HG03039 (cell line): ENCODE results near the gene KCNQ4.

Experiments used
- ATAC-seq: cut with Tn5 transposase; IDR thresholded peaks from one replicate; pipeline ENCODE4 v1.9.1; 2021; ENCODE audit warnings: mild to moderate bottlenecking, moderate library complexity; ENCODE audit not compliant: unreplicated experiment

Gene KCNQ4

GRCh38 chr1:40783001-40783905, at the start of gene KCNQ4:
Gene KCNQ4, plus strand, starts transcription at chr1:40783787. Its CDS starts 307 bp downstream, at chr1:40784094.
- no peak for ATAC-seq

- no peak for ATAC-seq
Observed at GRCh38 chr1:40734882-40735628, 48.5 kb upstream of the KCNQ4 start.

- ATAC-seq = no peak
Observed at GRCh38 chr1:40736085-40736531, 47.5 kb upstream of the KCNQ4 start.

GRCh38 chr1:40738831-40739230, 44.8 kb upstream of the KCNQ4 start:
- ATAC-seq = no peak

- ATAC-seq = no peak
Observed at GRCh38 chr1:40739455-40740008, 44.1 kb upstream of the KCNQ4 start.

GRCh38 chr1:40740039-40740996, 43.3 kb upstream of the KCNQ4 start:
- ATAC-seq = no peak

GRCh38 chr1:40740997-40741736, 42.4 kb upstream of the KCNQ4 start:
- ATAC-seq = no peak

- no peak for ATAC-seq
Observed at GRCh38 chr1:40742363-40743061, 41.1 kb upstream of the KCNQ4 start.

GRCh38 chr1:40743452-40743851, 40.1 kb upstream of the KCNQ4 start:
- ATAC-seq = no peak

- ATAC-seq = no peak
Observed at GRCh38 chr1:40743860-40744259, 39.7 kb upstream of the KCNQ4 start.

GRCh38 chr1:40745176-40745575, 38.4 kb upstream of the KCNQ4 start:
- ATAC-seq = no peak

- ATAC-seq = no peak
Observed at GRCh38 chr1:40746344-40747090, 37.1 kb upstream of the KCNQ4 start.

- ATAC-seq = no peak
Observed at GRCh38 chr1:40748841-40749718, 34.5 kb upstream of the KCNQ4 start.

- no peak for ATAC-seq
Observed at GRCh38 chr1:40749817-40750216, 33.8 kb upstream of the KCNQ4 start.

- ATAC-seq = no peak
Observed at GRCh38 chr1:40750451-40750908, 33.1 kb upstream of the KCNQ4 start.

- ATAC-seq = no peak
Observed at GRCh38 chr1:40751802-40752201, 31.8 kb upstream of the KCNQ4 start.

- no peak for ATAC-seq
Observed at GRCh38 chr1:40753142-40753882, 30.3 kb upstream of the KCNQ4 start.
